Keratinocyte (primary cell): ENCODE data around the gene NRXN2.

Experiments
- CTCF ChIP-seq, 3 experiments: IDR thresholded peaks in 1 of 3; conservative IDR thresholded peaks in 1 of 3; optimal IDR thresholded peaks in 1 of 3; 2 replicates in 2 of 3; 3 replicates in 1 of 3; pipeline versions ENCODE3 to v1.5.1; 2011; ENCODE audit warnings: low read length in 3 of 3, mild to moderate bottlenecking in 3 of 3, moderate library complexity in 2 of 3, control low read depth in 1 of 3, inconsistent platforms in 1 of 3; ENCODE audit not compliant: insufficient read depth in 2 of 3; ENCODE audit errors: extremely low read depth in 1 of 3
- EZH2 ChIP-seq: IDR thresholded peaks from one replicate; pipeline ENCODE4 v1.6.1; 2012; ENCODE audit warnings: inconsistent platforms, mild to moderate bottlenecking, low read length, moderate library complexity

- no peak for TF ChIP-seq CTCF (optimal IDR thresholded peaks at IDR 0.05 in 1 of 3, IDR thresholded peaks at IDR 0.05 in 1 of 3, conservative IDR thresholded peaks at IDR 0.05 in 1 of 3; ENCODE audit: extremely low read depth in 1 of 3, insufficient read depth in 2 of 3, low read length in 3 of 3)
- TF ChIP-seq EZH2, result no peak
Measured at GRCh38 chr11:64611869-64612646, 110.9 kb downstream of the NRXN2 start.
